MM.1S (cell line): ENCODE results near the gene C5orf15.

ENCODE experiments used
- CTCF ChIP-seq: fragments of 300-600 bp; sonication (generic); IDR thresholded peaks from 2 replicates; pipeline ENCODE4 v1.5.1; 2016; ENCODE audit warnings: antibody characterized with exemption, low read length, mixed read lengths
- EZH2 ChIP-seq: fragments of 300-600 bp; sonication (generic); optimal IDR thresholded peaks from 2 replicates; pipeline ENCODE3; 2017; ENCODE audit warnings: low read depth, mild to moderate bottlenecking, antibody characterized with exemption, low read length, mixed read lengths

- TF ChIP-seq CTCF, result no peak
- TF ChIP-seq EZH2, result no peak
These were observed 2.0 kb upstream of the C5orf15 start for GRCh38 chr5:133970325-133970909.
